HEK293 (cell line): ENCODE data around the gene FAN1.
A peak's percentile ranks its signal among the peaks of the same experiment; 100 is the strongest.

Source experiments
- CTCF ChIA-PET: fragments of 350-600 bp; formaldehyde crosslinking; extraction: SDS; loops from one replicate; lab custom pipeline; 2021; ENCODE audit warnings: antibody characterized with exemption; lab: Yijun Ruan, JAX
- POLR2A ChIA-PET: fragments of 300-600 bp; formaldehyde crosslinking; extraction: SDS; loops from one replicate; lab custom pipeline; 2020; ENCODE audit warnings: antibody characterized with exemption, inconsistent platforms; lab: Yijun Ruan, JAX
- H3K27ac ChIP-seq: fragments of 200-500 bp; sonication (Bioruptor generic); 2 replicates; pipeline ENCODE4 v1.5.1; 2014; ENCODE audit warnings: low read depth, low read length, control low read depth, inconsistent platforms; ENCODE audit errors: extremely low read depth
- H3K36me3 ChIP-seq, 2 experiments: fragments of 200-500 bp in 1 of 2; sonication (Bioruptor generic) in 1 of 2; 1 replicate in 1 of 2; 2 replicates in 1 of 2; pipeline ENCODE4 v1.5.1; 2014 to 2017; ENCODE audit warnings: inconsistent platforms in 2 of 2, low read length in 2 of 2; ENCODE audit not compliant: control insufficient read depth in 2 of 2, insufficient read depth in 1 of 2
- H3K4me1 ChIP-seq: fragments of 200-500 bp; sonication (Bioruptor generic); 2 replicates; pipeline ENCODE4 v1.5.1; 2014; ENCODE audit warnings: mild to moderate bottlenecking, low read length, inconsistent platforms; ENCODE audit not compliant: control insufficient read depth, insufficient read depth
- H3K4me3 ChIP-seq: 2 replicates; pipeline ENCODE4 v1.5.1; 2011; ENCODE audit warnings: low read depth, mild to moderate bottlenecking, control low read depth, low read length, moderate library complexity
- H3K9me3 ChIP-seq: fragments of 200-500 bp; sonication (Bioruptor generic); 2 replicates; pipeline ENCODE4 v1.5.1; 2014; ENCODE audit warnings: low read depth, low read length, inconsistent platforms; ENCODE audit not compliant: control insufficient read depth, insufficient read depth
- GLI2 ChIP-seq: fragments of 450-650 bp; formaldehyde crosslinking; IDR thresholded peaks from 2 replicates; pipeline ENCODE4; 2017; ENCODE audit warnings: missing biosample characterization, missing genetic modification characterization, low read depth, borderline replicate concordance
- MYNN ChIP-seq: fragments of 450-650 bp; formaldehyde crosslinking; IDR thresholded peaks from 2 replicates; pipeline ENCODE4 v1.5.1; 2016; ENCODE audit warnings: missing biosample characterization, missing genetic modification characterization, borderline replicate concordance
- MZF1 ChIP-seq: fragments of 450-650 bp; formaldehyde crosslinking; IDR thresholded peaks from 2 replicates; pipeline ENCODE4 v1.5.1; 2017; ENCODE audit warnings: missing biosample characterization, missing genetic modification characterization, borderline replicate concordance
- SCRT2 ChIP-seq: fragments of 450-650 bp; formaldehyde crosslinking; IDR thresholded peaks from 2 replicates; pipeline ENCODE4 v1.5.1; 2016; ENCODE audit warnings: missing biosample characterization, missing genetic modification characterization
- SETDB1 ChIP-seq: IDR thresholded peaks from one replicate; pipeline ENCODE4 v1.6.1; 2017; ENCODE audit warnings: mild to moderate bottlenecking, low read length, moderate library complexity, mixed read lengths; ENCODE audit not compliant: insufficient read length
- ZBTB1 ChIP-seq: fragments of 450-650 bp; formaldehyde crosslinking; IDR thresholded peaks from 2 replicates; pipeline ENCODE4 v1.5.1; 2016; ENCODE audit warnings: missing biosample characterization, missing genetic modification characterization
- ZBTB10 ChIP-seq: fragments of 450-650 bp; formaldehyde crosslinking; IDR thresholded peaks from 2 replicates; pipeline ENCODE4 v1.5.1; 2016; ENCODE audit warnings: missing biosample characterization, missing genetic modification characterization
- ZEB2 ChIP-seq: fragments of 450-650 bp; formaldehyde crosslinking; IDR thresholded peaks from 2 replicates; pipeline ENCODE4 v1.5.1; 2016; ENCODE audit warnings: missing biosample characterization, missing genetic modification characterization
- ZFP3 ChIP-seq: fragments of 450-650 bp; formaldehyde crosslinking; IDR thresholded peaks from 2 replicates; pipeline ENCODE4 v1.5.1; 2016; ENCODE audit warnings: low read depth, missing biosample characterization, missing genetic modification characterization
- ZNF133 ChIP-seq: fragments of 450-650 bp; formaldehyde crosslinking; IDR thresholded peaks from 2 replicates; pipeline ENCODE4 v1.5.1; 2016; ENCODE audit warnings: missing biosample characterization, missing genetic modification characterization
- ZNF146 ChIP-seq: fragments of 450-650 bp; formaldehyde crosslinking; IDR thresholded peaks from 2 replicates; pipeline ENCODE4 v1.5.1; 2016; ENCODE audit warnings: missing biosample characterization, missing genetic modification characterization
- ZNF175 ChIP-seq: fragments of 450-650 bp; formaldehyde crosslinking; IDR thresholded peaks from 2 replicates; pipeline ENCODE4 v1.5.1; 2016; ENCODE audit warnings: missing biosample characterization, missing genetic modification characterization
- ZNF211 ChIP-seq: fragments of 450-650 bp; formaldehyde crosslinking; IDR thresholded peaks from 2 replicates; pipeline ENCODE4 v1.5.1; 2016; ENCODE audit warnings: low read depth, missing biosample characterization, missing genetic modification characterization
- ZNF214 ChIP-seq: fragments of 450-650 bp; formaldehyde crosslinking; IDR thresholded peaks from 2 replicates; pipeline ENCODE4 v1.5.1; 2017; ENCODE audit warnings: missing biosample characterization, mild to moderate bottlenecking, missing genetic modification characterization, borderline replicate concordance
- ZNF223 ChIP-seq: fragments of 450-650 bp; formaldehyde crosslinking; IDR thresholded peaks from 2 replicates; pipeline ENCODE4 v1.5.1; 2016; ENCODE audit warnings: missing biosample characterization, missing genetic modification characterization
- ZNF23 ChIP-seq: fragments of 450-650 bp; formaldehyde crosslinking; IDR thresholded peaks from 2 replicates; pipeline ENCODE4 v1.5.1; 2016; ENCODE audit warnings: missing biosample characterization, missing genetic modification characterization, borderline replicate concordance
- ZNF24 ChIP-seq: fragments of 450-650 bp; formaldehyde crosslinking; IDR thresholded peaks from 2 replicates; pipeline ENCODE4 v1.5.1; 2016; ENCODE audit warnings: missing biosample characterization, missing genetic modification characterization
- ZNF292 ChIP-seq: fragments of 450-650 bp; formaldehyde crosslinking; IDR thresholded peaks from 2 replicates; pipeline ENCODE4 v1.5.1; 2016; ENCODE audit warnings: low read depth, missing biosample characterization, missing genetic modification characterization, borderline replicate concordance
- ZNF354C ChIP-seq: fragments of 450-650 bp; formaldehyde crosslinking; IDR thresholded peaks from 2 replicates; pipeline ENCODE4 v1.5.1; 2016; ENCODE audit warnings: missing biosample characterization, missing genetic modification characterization, low read depth, borderline replicate concordance
- ZNF394 ChIP-seq: fragments of 450-650 bp; formaldehyde crosslinking; IDR thresholded peaks from 2 replicates; pipeline ENCODE4 v1.5.1; 2016; ENCODE audit warnings: missing biosample characterization, missing genetic modification characterization, mild to moderate bottlenecking, moderate library complexity, borderline replicate concordance
- ZNF48 ChIP-seq: fragments of 450-650 bp; formaldehyde crosslinking; IDR thresholded peaks from 2 replicates; pipeline ENCODE4 v1.5.1; 2016; ENCODE audit warnings: missing biosample characterization, missing genetic modification characterization
- ZNF501 ChIP-seq: fragments of 450-650 bp; formaldehyde crosslinking; IDR thresholded peaks from 2 replicates; pipeline ENCODE4 v1.5.1; 2016; ENCODE audit warnings: missing biosample characterization, missing genetic modification characterization
- ZNF621 ChIP-seq: fragments of 450-650 bp; formaldehyde crosslinking; IDR thresholded peaks from 2 replicates; pipeline ENCODE4 v1.5.1; 2017; ENCODE audit warnings: missing biosample characterization, missing genetic modification characterization
- ZNF626 ChIP-seq: fragments of 450-650 bp; sonication (Bioruptor Pico); formaldehyde crosslinking; IDR thresholded peaks from 2 replicates; pipeline ENCODE4 v1.5.1; 2018; ENCODE audit warnings: missing biosample characterization, missing genetic modification characterization, inconsistent platforms
- ZNF658 ChIP-seq: fragments of 450-650 bp; formaldehyde crosslinking; IDR thresholded peaks from 2 replicates; pipeline ENCODE4; 2016; ENCODE audit warnings: missing biosample characterization, missing genetic modification characterization
- ZNF660 ChIP-seq: fragments of 450-650 bp; IDR thresholded peaks from 2 replicates; pipeline ENCODE4 v1.5.1; 2018; ENCODE audit warnings: missing biosample characterization, mild to moderate bottlenecking, missing genetic modification characterization
- ZNF792 ChIP-seq: fragments of 450-650 bp; formaldehyde crosslinking; IDR thresholded peaks from 2 replicates; pipeline ENCODE4 v1.5.1; 2016; ENCODE audit warnings: missing biosample characterization, missing genetic modification characterization
- ZNF830 ChIP-seq: fragments of 450-650 bp; IDR thresholded peaks from 2 replicates; pipeline ENCODE4 v1.5.0; 2018; ENCODE audit warnings: missing biosample characterization, missing genetic modification characterization, low read depth, mild to moderate bottlenecking, moderate library complexity

Gene FAN1

DNA sequence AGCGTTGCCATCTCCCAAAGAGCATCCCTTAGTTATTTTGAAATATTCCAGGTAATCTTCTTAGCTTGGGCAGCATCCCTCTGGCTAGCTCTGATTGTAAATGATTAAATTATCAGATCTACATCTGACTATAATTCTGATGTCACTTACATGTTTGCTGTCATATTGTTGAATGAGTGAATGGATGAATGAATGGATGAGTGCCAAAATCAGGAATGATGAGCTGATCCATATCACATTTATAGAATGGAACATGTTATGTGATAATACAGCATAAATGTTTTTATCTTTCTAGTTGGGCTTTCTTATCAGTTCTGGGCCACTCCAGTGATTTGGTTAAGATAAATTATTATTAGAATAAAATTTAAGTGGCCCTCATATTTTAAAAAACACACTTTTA is 14.0 kb downstream of the FAN1 start (continued):
- no peak for TF ChIP-seq ZNF792 (tag by site-specific recombination)

DNA sequence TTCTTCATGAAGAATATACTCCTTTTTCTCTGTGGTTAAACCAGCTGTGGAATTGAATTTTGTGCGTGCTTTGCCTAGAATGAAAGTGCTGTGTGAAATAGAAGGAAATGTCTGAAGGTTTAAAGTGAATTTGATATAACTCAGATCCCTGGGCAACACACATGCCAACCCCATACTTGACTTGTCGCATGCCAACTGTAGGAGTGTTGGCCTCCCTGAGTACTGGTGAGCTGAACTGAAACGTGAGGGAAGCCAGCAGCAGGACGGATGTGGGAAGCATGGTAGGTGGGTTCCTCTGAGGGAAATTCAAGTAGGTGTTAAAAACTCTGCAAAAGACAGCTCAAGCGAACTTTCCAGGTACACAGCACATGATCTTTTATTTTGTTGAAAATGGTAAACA is 14.7 kb downstream of the FAN1 start:
- TF ChIP-seq ZNF660 (no peak), SCRT2 (tag by site-specific recombination) (peak; percentile 26; the same call in 1 of the 2 replicates)
- POLR2A ChIA-PET, result no interaction called here
- Histone ChIP-seq H3K4me3 (no peak overlapping the region), H3K27ac (no peak overlapping the region), H3K9me3 (no peaks in the 10 kb centered on the region), H3K4me1 (no peaks in the 10 kb centered on the region), H3K36me3 (peaks cover 13 to 91% of the 10 kb centered on the region in 2 experiments)
- CTCF ChIA-PET, result interaction anchor here (0.7 to 1.0 kb wide), 2 partner anchors 18 to 211 kb away, joined by 3 to 5 read pairs; no protein-coding TSS in a partner anchor

DNA sequence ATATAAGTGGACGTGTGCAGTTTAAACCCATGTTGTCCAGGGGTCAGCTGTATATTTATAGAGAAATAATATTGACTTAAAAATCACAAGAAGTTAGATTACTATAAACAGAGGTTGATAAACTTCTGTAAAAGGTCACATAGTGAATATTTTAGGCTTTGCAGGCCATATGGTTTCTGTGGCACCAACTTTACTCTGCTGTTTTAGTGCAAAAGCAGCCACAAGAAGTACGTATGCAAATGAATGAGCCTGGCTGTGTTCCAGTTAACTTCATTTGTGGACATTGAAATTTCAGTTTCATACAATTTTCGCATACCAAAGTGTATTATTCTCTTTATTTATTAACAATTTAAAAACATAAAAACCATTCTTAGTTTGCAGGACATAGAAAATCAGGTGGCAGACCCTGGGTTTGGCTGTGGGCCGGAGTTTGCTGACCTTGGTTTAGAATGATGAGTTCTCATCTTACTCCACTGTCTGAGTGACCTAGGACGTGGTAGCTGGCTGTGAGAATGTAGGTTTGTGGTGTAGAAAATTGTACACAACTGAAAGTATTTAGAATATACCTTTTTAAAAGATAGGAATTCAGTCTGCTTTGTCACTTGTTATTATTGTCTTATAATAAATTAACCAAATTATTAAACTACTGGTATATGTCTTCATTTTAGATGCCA is 16.3 kb downstream of the FAN1 start:
- POLR2A ChIA-PET, result no interaction called here
- TF ChIP-seq ZNF830 (tag by site-specific recombination), result no peak
- no peak for TF ChIP-seq ZBTB10
- no peak for TF ChIP-seq SETDB1
- TF ChIP-seq ZNF394 (tag by site-specific recombination), result no peak
- TF ChIP-seq GLI2, result no peak
- TF ChIP-seq MZF1 (tag by site-specific recombination), result no peak
- no peak overlapping the region for H3K27ac ChIP-seq
- no peaks in the 10 kb centered on the region for H3K4me1 ChIP-seq
- H3K9me3 ChIP-seq, result no peaks in the 10 kb centered on the region
- peaks cover 12 to 91% of the 10 kb centered on the region in 2 experiments for H3K36me3 ChIP-seq
- H3K4me3 ChIP-seq, result no peak overlapping the region
- CTCF ChIA-PET, result no interaction called here

DNA sequence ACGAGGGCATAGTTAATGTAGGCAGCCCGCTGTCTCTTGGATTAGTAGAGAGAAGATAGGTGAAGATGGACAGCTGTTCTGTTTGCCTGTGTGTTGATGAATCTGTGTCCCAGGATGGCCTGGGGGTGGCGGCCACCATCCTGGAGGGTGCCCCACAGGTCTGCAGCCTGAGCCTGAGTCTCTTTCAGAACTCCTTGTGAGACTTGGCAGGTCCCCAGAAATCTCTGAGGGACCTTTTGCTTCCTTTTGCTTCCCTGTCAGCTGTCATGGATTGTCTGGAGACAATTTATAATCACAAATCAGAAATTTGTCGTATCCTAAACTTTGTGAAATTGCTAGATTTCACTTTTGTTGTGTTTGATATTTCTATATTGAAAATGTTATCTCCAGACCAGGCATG is 17.4 kb downstream of the FAN1 start:
- Histone ChIP-seq H3K27ac (no peak overlapping the region), H3K4me3 (no peak overlapping the region), H3K4me1 (no peaks in the 10 kb centered on the region), H3K36me3 (peaks cover 8 to 91% of the 10 kb centered on the region in 2 experiments), H3K9me3 (no peaks in the 10 kb centered on the region)
- ChIA-PET CTCF (no interaction called here), POLR2A (no interaction called here)
- TF ChIP-seq ZNF175 (tag by site-specific recombination) (no peak), ZNF214 (tag by site-specific recombination) (no peak), ZNF501 (tag by site-specific recombination) (no peak), ZNF24 (no peak), ZNF621 (tag by site-specific recombination) (no peak), ZNF211 (tag by site-specific recombination) (no peak), ZNF626 (tag by site-specific recombination) (no peak), ZNF354C (tag by site-specific recombination) (no peak), ZBTB1 (no peak), ZNF658 (no peak), ZNF292 (tag by site-specific recombination) (no peak), ZEB2 (tag by site-specific recombination) (no peak), ZNF23 (tag by site-specific recombination) (no peak), ZNF133 (tag by site-specific recombination) (no peak), ZNF146 (no peak), ZNF223 (no peak), ZFP3 (tag by site-specific recombination) (no peak), ZNF48 (tag by site-specific recombination) (no peak), MYNN (no peak)
